NK-92 treated with Interleukin-12 subunit alpha and Interleukin-12 subunit beta, amount 100 ng/mL, for 24 hours (cell line): ENCODE results near the gene OR5J2.
"Not testable (repeated sequence)": the region's sequence is repeated elsewhere in the genome, so short reads cannot be mapped to it uniquely, and the experiment has no call there.

Experiments
- DNase-seq: peaks from one replicate; lab custom pipeline; 2025; lab: John Stamatoyannopoulos, UW

OR5J2 gene

DNA sequence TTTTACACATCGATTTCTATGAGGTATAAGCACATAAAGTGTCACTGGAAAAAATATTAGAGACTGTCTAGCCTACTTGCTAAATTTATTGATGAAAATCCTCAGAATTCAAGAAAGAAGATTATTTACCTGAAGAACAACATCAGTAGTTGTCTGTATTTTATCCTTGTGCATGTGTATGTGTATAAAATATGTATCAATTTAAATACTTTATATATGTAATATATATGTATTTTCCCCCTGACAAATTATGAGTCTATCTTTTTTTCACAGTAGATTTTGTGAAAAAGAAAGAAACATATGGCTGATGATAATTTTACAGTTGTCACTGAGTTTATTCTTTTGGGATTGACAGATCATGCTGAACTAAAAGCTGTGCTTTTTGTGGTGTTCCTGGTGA is at the start of gene OR5J2:
OR5J2 (plus strand) TSS at position 301 of the 400 bp plus-strand sequence; CDS start at position 301, 0 bp downstream.
- no peak for DNase-seq

DNA sequence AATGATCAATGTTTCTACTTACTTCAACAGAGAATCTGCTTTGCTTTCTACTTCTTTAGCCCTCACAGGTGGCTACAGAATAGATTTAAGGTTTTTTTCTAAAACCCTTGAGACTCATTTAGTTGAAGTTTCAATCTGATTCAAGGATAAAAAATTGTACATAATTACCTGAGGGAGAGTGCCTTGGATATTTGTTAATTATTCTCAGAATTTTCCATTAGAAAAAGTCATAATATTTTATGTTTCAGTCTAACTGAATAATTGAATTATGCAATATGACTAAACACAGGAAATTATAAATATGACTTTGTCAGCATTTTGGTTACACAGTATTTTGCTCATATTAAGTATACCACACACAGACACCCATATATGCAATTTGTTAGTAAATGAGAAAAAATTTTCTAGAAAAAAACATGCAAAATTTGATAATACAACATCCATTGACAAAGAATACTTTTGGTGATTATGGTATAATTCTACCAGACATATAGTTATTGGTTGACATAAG is 36.2 kb upstream of the OR5J2 start, which contains the start of gene OR8J3:
OR8J3 (minus strand) TSS at position 51 of the 511 bp plus-strand sequence. CDS start 2,483 bp downstream, outside the sequence.
- no peak for DNase-seq

DNA sequence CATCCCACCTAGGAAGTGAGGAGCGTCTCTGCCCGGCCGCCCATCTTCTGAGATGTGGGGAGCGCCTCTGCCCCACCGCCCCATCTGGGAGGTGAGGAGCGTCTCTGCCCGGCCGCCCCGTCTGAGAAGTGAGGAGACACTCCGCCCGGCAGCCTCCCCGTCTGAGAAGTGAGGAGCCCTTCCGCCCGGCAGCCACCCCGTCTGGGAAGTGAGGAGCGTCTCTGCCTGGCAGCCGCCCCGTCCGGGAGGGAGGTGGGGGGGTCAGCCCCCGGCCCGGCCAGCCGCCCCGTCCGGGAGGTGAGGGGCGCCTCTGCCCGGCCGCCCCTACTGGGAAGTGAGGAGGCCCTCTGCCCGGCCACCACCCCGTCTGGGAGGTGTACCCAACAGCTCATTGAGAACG is 32.7 kb upstream of the OR5J2 start:
- not testable (repeated sequence) for DNase-seq

DNA sequence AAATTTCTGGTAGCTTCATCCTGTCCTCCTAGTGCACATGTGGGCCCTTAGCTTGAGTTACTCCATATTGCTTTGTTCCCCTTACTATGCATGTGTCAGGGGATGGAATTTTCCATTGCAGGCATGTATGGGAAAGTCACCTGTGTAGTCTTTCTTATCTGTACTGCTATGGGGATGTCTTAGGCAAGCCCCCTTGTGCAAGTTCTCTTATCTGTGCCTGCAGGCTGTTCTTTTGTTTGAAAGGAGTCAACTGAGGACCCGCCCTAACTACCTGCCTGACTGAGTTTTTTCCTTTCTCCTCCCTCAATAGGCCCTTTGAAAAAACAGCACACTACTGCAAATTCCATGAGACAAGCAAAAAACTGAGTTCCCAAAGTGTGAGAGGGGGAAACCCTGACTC is 25.0 kb upstream of the OR5J2 start:
- DNase-seq, result no peak

DNA sequence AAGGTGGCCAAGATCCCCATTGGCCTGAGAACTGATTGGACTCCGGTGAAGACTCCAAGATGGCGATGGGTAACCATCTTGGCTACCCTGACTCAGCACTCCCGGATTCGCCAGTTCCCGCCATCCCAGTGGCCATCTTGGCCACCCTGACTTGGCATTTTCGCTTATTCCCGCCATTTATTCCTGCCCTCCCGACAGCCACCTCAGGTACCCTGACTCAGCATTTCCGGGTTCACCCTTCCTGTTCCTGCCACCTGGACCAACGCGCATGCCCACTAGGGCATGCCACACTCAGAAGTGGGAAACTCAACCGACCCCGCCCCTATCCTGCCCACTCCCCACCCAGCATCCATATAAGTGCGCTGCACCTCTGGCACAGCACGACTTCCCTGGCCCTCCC is 24.1 kb upstream of the OR5J2 start:
- DNase-seq, result no peak

DNA sequence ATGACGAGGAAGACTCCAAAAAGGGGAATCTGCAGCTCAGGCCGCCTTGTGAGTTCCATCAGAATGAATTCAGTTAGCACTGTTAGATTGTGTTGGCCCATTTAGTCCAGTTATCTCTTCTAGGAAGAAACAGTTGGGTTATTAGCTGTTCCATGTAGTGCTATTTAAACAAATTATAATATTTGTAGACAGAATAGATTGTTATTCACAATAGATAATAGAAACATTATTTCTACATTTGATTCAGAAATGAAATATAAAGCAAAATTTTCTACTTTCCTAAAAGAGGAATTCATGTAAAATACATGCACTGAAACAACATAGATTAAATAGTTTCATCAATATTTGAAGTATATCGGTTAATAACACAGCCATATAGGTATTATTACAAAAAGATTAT is 16.2 kb upstream of the OR5J2 start, which contains the start of gene OR8K5:
OR8K5 (minus strand) TSS at position 101 of the 400 bp plus-strand sequence; CDS start at position 101, 0 bp downstream.
- DNase-seq, result no peak

DNA sequence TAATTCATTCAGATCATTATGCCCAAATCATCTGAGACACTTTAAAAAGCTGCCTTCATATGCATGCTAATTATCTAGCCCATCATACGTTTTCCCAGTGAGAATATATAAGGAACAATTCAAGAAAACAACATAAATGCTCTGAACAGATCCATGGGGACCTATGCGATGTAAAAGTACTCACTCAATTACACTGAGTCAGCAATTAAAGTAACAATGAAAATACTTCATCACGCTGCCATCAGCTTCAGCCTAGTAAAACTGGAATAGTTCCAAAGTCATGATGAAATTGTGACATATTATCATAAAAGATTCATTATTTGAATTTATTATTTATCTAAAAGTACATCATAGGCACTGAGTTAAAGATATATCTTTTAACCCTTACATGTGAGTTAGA is 12.6 kb upstream of the OR5J2 start:
- DNase-seq, result no peak

DNA sequence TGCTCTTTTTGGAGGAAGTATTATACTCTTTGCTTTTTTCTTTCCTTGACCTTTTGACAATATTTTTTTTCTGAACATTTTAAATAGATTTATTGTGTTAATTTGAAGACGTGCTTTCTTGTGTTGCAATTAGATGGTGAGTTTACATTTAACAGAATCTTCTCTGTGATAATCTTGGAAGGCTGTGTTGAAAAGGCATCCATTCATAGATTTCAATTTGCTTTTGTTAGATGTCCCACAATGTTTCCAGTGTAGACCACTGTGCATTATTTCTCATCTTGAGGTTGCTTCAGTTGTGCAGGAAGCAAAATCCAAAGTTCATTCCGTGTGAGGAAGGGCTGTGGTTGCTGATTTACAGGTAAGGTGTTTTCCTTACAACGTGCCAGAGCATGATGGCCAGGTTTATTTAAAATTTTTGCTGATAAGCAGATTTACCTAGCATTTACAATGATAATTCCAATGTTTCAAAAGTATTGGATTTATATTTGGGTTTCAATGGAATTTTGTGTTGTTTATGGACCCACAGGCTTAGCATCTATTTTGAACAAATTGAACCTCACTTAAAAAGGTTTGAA is 4.1 kb upstream of the OR5J2 start:
- no peak for DNase-seq

DNA sequence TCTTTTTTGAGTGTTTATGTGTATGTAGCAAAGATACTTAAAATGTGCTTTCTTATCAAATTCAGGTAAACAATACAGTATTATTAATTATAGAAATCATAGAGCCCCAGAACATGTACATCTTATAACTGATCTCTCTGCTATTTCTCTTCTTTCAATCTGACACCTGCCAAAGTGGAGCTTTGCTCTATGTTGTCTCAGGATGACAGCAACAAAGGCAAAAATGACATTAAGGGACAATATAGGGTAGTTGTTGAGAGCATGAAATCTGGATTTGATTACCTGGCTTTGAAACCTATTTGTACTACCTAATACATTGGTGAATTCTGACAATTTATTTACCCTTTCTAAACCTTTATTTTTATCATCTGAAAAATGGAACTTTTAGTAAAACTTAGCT is 7.0 kb downstream of the OR5J2 start:
- no peak for DNase-seq

DNA sequence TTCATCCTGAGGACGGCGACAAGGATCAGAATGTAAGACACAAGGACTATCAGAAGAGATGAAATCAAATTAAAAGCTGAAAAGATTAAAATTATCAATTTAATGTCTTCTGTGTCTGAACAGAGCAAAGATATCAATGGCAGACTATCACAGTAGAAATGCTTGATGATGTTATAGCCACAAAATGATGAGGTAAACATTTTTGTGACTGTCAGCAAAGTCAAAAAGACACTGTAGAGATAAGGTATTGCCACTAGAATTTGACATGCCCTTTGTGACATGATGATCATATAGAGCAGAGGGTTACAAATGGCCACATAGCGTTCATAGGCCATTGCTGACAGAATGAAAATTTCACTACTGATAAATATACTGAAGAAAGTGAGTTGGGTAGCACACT is 12.2 kb downstream of the OR5J2 start:
- DNase-seq, result no peak

DNA sequence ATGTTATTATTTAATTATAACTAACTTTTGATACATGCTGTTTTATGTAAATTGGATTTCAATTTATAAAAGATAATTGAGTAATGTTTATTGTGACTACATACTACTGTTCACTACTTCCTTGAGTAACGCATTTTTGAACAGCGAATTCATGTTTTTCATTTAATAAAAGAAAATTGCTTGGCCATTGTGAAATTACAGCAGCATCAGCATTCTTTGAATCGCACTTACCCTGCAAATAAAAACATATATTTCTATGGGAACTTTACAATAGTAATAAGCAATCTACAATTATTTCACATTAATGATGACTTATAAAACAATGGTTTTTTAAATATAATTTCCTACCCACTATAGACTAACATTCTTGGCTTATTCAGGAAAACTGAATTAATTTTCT is 20.3 kb downstream of the OR5J2 start:
- no peak for DNase-seq

DNA sequence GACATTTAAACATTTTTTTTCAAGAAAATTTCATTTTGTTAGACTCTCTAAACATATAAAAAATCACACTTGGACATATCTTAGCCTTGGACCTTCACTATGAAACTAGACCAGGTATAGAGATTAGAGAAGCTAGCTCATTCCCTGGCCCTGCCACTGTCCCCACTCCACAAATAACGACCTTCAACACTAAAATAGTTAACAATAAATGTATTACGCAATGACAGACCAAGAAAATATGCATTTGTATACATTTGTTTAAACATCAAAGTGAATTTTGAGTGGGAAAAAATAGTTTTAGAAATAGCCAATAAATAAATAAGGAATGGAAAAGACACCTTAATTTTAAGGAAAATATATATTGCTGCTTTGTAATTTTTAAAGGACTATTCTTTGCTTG is 20.9 kb downstream of the OR5J2 start:
- DNase-seq, result no peak

DNA sequence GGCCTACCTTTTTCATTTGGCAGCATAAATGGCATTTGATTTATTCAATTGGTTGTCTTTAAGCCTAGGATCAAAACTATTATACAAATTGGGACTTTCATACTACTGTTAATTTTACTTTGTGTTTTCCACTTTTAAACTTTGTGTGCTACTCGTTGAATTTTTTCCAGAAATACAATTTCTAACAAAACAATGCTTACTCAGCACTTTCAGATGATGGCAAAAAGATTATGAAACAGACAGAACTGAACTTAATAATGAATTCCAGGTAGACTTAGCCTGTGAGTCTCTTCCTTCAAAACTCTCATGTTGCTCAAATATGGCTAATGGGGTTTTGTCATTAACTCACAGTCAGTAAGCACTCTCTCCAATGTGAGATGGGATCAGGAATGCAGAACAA is 31.4 kb downstream of the OR5J2 start:
- DNase-seq, result no peak

DNA sequence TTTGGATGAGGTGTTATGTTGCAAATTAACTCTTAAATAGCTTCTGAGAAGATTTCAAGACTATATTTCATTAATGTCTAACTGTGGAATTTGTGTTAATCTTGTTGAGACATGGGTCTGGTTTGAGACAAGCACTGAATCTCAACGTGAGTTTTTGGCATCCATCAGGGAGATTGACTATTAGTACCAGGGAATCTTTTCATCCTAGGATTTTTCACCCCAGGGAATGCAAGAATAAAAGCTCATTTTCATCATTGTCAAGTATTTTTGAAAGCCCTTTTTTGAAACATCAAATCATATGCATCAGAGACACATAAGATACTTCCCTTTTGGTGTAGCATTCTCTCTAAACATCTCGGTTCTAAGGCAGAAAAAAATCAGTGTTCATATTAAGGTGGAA is 38.1 kb downstream of the OR5J2 start:
- DNase-seq, result no peak

DNA sequence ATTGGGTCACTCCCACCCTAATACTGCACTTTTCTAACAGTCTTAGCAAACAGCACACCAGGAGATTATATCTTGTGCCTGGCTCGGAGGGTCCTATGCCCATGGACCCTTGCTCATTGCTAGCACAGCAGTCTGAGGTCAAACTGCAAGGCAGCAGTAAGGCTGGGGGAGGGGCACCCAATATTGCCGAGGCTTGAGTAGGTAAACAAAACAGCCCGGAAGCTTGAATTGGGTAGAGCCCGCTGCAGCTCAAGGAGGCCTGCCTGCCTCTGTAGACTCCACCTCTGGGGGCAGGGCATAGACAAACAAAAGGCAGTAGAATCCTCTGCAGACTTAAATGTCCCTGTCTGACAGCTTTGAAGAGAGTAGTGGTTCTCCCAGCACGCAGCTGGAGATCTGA is 43.3 kb downstream of the OR5J2 start:
- DNase-seq, result not testable (repeated sequence)
